NOMO-1 (cell line): Measurements from ENCODE around the gene TMEM256.
"Not testable (repeated sequence)": the region's sequence is repeated elsewhere in the genome, so short reads cannot be mapped to it uniquely, and the experiment has no call there.

Source experiments
- DNase-seq, 2 experiments: peaks; one replicate each; lab custom pipeline; 2025; ENCODE audit not compliant: unreplicated experiment in 2 of 2; lab: John Stamatoyannopoulos, UW

Gene TMEM256

GRCh38 chr17:7384489-7385081 lies 19.3 kb downstream of the TMEM256 start:
- DNase-seq = no peak

GRCh38 chr17:7383742-7384488 lies 20.0 kb downstream of the TMEM256 start:
- peak; percentile 20 to 25 for DNase-seq

GRCh38 chr17:7383371-7383741 lies 20.5 kb downstream of the TMEM256 start:
- no peak for DNase-seq

- DNase-seq = no peak
These were observed 21.0 kb downstream of the TMEM256 start for GRCh38 chr17:7382901-7383300.

- DNase-seq = no peak
These were observed 22.8 kb downstream of the TMEM256 start, which contains the start of gene TNK1 for GRCh38 chr17:7380855-7381683. Gene TNK1, plus strand, starts transcription at chr17:7381089. Its CDS starts 1,838 bp downstream, at chr17:7382927.

GRCh38 chr17:7380321-7380720 lies 23.6 kb downstream of the TMEM256 start:
- DNase-seq = no peak

- DNase-seq = no peak
These were observed 24.8 kb downstream of the TMEM256 start for GRCh38 chr17:7379134-7379533.

- DNase-seq = no peak
These were observed 29.5 kb downstream of the TMEM256 start for GRCh38 chr17:7374353-7374752.

- no peak for DNase-seq
These were observed 33.0 kb downstream of the TMEM256 start for GRCh38 chr17:7370853-7371252.

- no peak for DNase-seq
These were observed 34.1 kb downstream of the TMEM256 start for GRCh38 chr17:7369825-7370224.

GRCh38 chr17:7368599-7368994 lies 35.3 kb downstream of the TMEM256 start:
- not testable (repeated sequence) for DNase-seq

GRCh38 chr17:7367918-7368598 lies 35.8 kb downstream of the TMEM256 start:
- no peak for DNase-seq

GRCh38 chr17:7367083-7367482 lies 36.8 kb downstream of the TMEM256 start:
- DNase-seq = no peak

- not testable (repeated sequence) for DNase-seq
These were observed 37.9 kb downstream of the TMEM256 start for GRCh38 chr17:7365963-7366362.

GRCh38 chr17:7363311-7363710 lies 40.6 kb downstream of the TMEM256 start:
- no peak for DNase-seq

GRCh38 chr17:7361906-7362305 lies 42.0 kb downstream of the TMEM256 start:
- DNase-seq = no peak

- DNase-seq = no peak
These were observed 46.5 kb downstream of the TMEM256 start for GRCh38 chr17:7357381-7357780.

GRCh38 chr17:7356756-7357155 lies 47.1 kb downstream of the TMEM256 start:
- DNase-seq = no peak

GRCh38 chr17:7356072-7356549 lies 47.8 kb downstream of the TMEM256 start:
- peak; percentile 54 to 56 for DNase-seq

GRCh38 chr17:7355573-7355972 lies 48.3 kb downstream of the TMEM256 start:
- no peak for DNase-seq

- no peak for DNase-seq
These were observed 48.8 kb downstream of the TMEM256 start, which contains the start of gene TMEM95 for GRCh38 chr17:7355053-7355452. Gene TMEM95, plus strand, starts transcription at chr17:7355156. Its CDS starts 49 bp downstream, at chr17:7355205.
